Spleen (tissue), 7 donors: Measurements from ENCODE around the gene ABHD17C.

Experiments used
- POLR2A ChIP-seq, 3 donors: fragments of 450-650 bp; IDR thresholded peaks; one replicate each; pipeline ENCODE4 v1.5.1; 2017; ENCODE audit warnings: antibody characterized with exemption in 3 of 3, mild to moderate bottlenecking in 1 of 3
- TF ChIP-seq, protein P1 (sequence below), 11 experiments: fragments of 200-600 bp in 7 of 11; fragments of 450-650 bp in 4 of 11; sonication (generic) in 4 of 11; IDR thresholded peaks in 8 of 11; conservative IDR thresholded peaks in 3 of 11; 1 replicate in 7 of 11; 2 replicates in 4 of 11; pipeline versions ENCODE4 v1.4.0 to v1.8.0; 2016 to 2021; ENCODE audit warnings: antibody characterized with exemption in 11 of 11, inconsistent platforms in 4 of 11, mild to moderate bottlenecking in 1 of 11
- donor health status: DM: no; HTN: no; CAD: no; lungs with moderate emphysema.
- donor health status: DM: no; HTN: no; CAD: no.
- donor health status: DM: no; HTN: no; CAD: no.

DNA sequence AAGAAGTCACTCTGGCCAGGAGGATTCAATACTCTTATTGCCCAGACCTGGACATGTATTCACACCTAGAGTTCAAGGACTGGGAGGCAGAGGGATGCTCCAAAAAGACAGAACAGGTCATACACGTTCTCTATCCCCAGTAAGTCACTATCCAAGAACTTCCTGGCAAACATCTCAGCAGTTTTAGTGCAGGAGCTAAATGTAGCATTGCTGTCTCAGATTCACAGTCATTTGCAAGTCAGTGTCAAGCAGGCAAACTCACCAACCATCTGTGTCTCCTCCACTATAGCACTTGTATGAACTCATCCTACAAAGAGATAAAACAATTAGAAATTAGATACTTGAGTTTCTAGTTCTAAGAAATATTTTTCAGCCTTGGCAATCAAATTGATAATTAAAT lies 38.4 kb downstream of the ABHD17C start:
- TF ChIP-seq, protein P1, sequence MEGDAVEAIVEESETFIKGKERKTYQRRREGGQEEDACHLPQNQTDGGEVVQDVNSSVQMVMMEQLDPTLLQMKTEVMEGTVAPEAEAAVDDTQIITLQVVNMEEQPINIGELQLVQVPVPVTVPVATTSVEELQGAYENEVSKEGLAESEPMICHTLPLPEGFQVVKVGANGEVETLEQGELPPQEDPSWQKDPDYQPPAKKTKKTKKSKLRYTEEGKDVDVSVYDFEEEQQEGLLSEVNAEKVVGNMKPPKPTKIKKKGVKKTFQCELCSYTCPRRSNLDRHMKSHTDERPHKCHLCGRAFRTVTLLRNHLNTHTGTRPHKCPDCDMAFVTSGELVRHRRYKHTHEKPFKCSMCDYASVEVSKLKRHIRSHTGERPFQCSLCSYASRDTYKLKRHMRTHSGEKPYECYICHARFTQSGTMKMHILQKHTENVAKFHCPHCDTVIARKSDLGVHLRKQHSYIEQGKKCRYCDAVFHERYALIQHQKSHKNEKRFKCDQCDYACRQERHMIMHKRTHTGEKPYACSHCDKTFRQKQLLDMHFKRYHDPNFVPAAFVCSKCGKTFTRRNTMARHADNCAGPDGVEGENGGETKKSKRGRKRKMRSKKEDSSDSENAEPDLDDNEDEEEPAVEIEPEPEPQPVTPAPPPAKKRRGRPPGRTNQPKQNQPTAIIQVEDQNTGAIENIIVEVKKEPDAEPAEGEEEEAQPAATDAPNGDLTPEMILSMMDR (IDR thresholded peaks at IDR 0.05 in 8 of 11, conservative IDR thresholded peaks at IDR 0.05 in 3 of 11): no peak
- TF ChIP-seq POLR2A (IDR thresholded peaks at IDR 0.05): no peak
